Peyer's patch (tissue), 4 donors: ENCODE measurements around the gene INPP5A.

ENCODE experiments used
- CTCF ChIP-seq, 6 experiments: fragments of 450-650 bp in 4 of 6; fragments of 200-600 bp in 2 of 6; sonication (generic) in 1 of 6; IDR thresholded peaks; one replicate each; pipeline ENCODE4 v1.5.1; 2017 to 2019; ENCODE audit warnings: antibody characterized with exemption in 6 of 6, mild to moderate bottlenecking in 3 of 6, moderate library complexity in 1 of 6
- POLR2A ChIP-seq, 2 donors: fragments of 450-650 bp; IDR thresholded peaks; one replicate each; pipeline ENCODE4 v1.5.1; 2017; ENCODE audit warnings: antibody characterized with exemption in 2 of 2, mild to moderate bottlenecking in 2 of 2, moderate library complexity in 2 of 2

DNA sequence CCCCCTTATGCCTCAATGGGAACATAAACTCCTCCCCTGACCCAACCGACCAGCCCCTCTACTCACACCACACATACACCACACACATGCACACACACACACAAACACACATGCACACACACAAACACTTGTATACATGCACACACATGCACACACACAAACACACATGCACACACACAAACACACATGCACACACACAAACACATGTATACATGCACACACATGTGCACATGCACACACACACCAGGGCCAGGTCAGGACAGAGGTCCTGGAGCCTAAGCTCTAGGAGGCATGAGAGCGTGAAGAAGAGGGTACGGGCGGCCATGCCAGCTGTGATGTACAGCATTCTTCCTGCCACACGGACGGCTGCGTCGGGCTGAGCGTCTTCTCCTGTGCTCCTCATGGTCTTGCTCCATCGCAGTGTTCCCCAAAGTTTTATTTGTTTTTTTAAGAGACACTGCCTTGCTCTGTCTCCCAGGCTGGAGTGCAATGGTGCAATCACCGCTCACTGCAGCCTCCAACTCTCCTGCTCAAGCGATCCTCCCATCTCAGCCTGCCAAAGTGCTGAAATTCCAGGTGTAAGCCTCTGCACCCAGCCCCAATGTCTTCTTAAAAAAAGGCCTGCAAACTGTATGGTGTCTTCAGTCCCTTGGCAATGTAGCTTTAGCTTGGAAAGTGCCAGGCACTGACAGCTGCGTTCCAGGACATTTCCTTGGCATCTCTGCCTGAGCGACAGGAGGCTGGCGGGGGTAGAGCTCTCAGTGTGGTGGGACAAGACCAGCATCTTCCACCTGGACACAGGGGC, 38.8 kb upstream of the INPP5A start:
- TF ChIP-seq POLR2A (IDR thresholded peaks at IDR 0.05) (no peak), CTCF (IDR thresholded peaks at IDR 0.05) (no peak)
